CD1c-positive myeloid dendritic cell (primary cell): ENCODE data around the gene RHEBL1.
A peak's percentile ranks its signal among the peaks of the same experiment; 100 is the strongest.

ENCODE experiments used
- DNase-seq: peaks from one replicate; pipeline ENCODE4 v3.0.0-alpha.2; 2016; ENCODE audit errors: extremely low spot score

RHEBL1 gene, protein sequence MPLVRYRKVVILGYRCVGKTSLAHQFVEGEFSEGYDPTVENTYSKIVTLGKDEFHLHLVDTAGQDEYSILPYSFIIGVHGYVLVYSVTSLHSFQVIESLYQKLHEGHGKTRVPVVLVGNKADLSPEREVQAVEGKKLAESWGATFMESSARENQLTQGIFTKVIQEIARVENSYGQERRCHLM

DNA sequence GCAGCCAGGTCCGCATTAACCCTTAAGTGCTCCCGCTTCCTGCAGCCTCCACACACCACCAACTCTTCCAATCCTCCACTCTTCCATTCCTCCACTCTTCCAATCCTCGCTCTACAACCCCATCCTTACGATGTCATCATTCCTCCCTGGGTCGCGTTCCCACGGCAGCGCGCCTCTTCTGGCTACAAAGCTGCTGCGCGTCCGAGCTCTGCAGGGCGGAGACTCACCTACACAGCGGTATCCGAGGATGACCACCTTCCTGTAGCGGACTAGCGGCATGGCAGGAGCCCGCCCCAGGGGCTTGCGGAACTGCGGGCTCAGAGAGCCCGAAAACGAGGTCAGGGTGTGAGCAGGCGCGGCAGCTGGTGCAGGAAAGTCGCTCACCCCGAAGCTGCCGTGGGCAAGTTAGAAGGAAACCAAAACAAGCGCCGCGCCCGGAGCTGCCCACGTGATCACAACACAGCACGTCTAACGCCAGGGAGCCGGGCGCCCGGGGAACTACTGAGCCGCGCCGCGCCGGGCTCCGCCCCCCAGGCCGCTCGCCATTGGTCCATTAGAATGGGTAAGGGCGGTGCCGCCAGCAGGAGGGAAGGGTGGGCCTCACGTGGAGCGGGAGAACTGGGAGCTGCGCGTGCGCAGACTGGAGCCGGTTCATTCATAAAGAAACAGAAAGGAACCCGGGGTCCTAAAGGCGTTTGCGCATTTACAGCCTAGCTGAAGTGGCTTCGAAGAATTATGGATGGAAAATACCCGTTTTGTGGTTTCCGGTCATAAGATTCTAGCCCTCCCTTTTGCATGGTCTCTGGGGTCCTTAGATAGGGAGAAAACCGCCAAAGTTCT lies at the start of gene RHEBL1:
Gene RHEBL1 (minus strand): TSS at position 473 of the 840 bp plus-strand sequence. CDS start 194 bp downstream, at position 279.
- DNase-seq: peak; percentile 99

DNA sequence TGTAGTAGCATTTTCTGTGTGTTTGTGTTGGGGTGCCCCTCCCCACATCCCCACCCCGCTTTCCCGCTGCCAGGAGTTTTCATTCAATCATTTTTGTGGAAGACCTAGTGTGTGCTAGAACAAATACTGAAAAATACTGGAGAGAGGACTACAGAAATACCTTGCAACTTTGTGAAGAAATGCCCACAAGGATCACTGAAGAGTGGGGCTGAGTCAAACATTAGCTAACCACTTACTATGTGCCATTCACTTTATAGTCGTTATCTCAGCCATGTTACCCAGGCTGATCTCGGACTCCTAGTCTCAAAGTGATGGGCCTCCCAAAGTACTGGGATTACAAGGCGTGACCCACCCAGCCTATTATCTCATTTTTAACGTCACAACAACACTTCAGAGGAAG lies 41.4 kb upstream of the RHEBL1 start:
- DNase-seq: no peak

DNA sequence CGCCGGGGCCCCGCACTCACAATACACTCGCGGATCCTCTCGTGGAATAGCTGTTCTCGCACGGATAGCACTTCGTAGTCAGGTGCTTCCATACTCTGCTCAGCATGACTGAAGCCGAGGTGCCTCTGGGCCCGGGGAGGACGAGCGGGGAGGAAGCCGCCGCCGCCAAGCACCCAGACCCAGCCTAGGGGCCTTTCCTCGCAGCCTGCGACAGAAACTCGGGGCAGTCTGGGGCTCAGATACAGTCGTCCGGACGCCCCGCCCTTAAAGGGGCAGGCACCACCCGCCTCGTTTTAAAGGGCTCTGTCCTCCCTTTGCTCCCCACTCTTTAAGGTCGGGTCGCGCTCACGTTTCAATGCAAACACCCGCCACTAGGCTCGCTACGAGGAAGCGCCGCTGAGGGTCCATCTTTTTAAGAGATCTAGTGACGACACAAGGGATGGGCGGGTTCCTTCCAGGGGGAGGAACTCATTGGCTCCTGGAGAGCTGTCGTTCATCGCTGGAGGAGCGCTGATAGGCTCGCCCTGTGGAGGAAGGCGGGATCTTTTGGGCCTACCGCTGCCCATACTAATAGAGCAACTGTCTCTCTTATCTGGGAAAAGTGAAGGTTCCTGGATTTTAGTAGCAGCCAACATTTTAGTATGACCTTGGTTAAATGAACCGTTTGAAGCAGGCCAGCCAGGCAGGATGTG lies 40.8 kb upstream of the RHEBL1 start, which contains the start of gene LMBR1L:
Gene LMBR1L (minus strand): TSS at position 384 of the 692 bp plus-strand sequence. CDS start 292 bp downstream, at position 92.
- peak; percentile 100 for DNase-seq

DNA sequence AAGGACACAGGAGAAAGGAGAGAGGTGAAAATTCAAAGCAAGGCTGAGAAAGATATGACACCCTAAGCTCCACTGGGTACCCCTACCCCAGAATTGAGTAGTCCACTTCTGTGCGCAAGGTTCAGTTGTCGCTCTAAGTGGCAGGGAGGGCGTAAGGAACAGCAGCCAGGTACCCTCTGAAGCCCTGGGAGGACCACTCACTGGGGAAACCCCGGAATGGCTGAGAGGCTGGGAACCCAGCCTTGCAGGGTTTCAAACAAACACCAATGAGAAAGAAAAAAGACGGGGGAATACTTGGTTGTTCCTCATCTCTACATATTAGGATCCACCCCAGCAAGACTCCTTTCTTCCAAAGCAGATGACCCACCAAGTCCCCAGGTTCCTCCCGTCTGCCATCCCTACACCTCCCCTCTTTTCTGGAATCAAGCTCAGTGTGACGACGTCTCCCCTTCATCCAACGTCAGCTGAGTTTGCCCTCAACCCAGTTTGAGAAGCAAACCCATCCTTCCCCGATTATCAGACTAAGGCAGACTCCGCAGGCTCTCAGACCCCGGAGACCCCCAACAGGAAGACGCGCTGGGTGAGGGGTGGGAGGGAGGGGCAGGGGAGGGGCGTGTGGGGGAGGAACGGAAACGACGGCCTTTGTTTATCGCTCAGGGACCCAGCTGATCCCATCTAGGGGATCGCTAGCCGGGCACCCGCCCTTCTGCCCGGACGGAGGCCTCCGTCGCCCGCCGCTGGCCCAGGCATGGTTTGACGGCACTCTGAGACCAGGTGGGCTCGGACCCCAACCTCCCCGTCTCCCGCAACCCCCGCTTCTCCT lies 40.1 kb upstream of the RHEBL1 start:
- no peak for DNase-seq

DNA sequence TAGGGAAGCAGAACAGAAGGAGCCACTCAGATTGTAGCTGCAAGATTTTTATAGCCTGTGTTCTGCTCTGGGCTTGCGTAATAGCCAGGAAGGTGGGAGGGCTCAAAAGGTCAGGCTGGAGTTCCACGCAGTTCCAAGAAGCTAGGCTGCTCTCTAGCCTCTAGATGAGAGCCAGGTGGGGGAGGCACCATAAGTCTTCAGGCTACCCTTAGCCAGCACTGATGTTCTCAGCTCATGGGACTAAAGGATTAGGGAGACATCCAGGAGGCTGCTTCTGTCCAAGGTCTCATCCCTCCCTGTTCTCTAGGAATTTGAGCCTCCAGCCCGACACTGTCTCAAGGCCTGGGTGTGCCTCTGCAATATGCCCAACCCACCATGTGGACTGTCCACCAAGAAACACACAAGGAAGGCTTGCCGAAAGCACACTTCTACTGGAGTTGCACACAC lies 39.2 kb upstream of the RHEBL1 start:
- DNase-seq: peak; percentile 84

DNA sequence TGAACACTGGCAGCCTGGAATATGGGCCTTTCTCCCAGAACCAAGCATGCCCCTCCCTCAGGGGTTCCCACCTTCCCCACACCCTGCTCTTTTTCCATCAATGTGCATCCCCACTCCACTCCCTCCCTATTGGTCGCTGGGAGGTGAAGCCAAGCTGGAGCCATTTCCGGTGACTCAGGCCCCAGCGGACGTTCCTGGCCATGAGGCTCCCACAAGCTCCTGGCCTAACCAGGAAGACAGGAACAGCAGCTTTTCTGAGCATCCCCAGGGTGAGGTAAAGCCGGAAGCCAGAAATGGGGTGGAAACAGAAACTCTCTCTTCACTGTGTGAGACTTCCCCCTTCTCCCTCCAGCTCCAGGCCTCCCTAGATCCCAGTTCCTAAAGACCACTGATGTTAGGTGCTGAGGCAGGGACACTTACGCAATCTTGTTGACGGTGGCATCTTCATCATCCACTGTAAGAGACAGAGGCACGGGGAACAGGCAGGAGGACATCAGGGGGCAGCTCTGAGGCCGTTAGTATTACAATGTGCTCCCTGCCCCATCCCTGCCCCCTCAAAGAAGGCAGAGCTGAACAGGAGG lies 35.8 kb upstream of the RHEBL1 start:
- DNase-seq: no peak

DNA sequence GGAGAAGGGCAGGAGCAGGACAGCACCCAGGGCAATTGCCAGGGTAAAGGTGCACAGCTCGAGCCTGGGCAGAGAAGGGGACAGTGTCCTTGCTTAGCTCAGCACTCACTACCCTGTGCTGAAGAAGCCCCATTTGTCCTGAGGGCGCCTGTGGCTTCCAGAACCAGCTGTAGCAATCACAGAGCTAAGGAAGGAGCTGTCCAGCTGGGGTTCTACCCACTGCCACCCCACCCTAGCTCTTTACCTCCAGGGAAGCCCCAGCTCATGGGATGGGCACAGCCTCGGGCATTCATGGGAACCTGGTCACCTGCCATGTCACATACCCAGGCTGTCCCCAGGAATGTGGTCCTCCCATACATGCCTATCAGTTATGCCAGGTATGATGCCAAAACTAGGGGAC lies 35.0 kb upstream of the RHEBL1 start:
- no peak for DNase-seq

DNA sequence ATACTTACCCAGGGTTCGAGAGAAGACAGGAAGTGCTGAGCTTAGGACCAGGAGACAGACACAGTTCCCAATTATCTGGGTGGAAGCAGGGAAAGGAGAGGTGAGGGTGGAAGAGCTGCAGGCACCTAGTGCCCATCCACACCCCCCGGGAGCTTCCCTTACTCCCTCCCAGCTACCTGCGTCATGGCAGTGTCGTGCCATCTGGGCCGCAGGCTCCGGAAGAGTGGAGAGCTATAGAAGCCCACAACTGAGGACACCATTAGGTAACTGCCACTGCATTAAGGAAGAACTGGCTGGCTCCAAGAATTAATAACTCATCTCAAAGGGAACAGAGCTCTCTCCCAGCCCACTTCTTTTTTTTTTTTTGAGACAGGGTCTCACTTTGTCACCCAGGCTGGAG lies 30.6 kb upstream of the RHEBL1 start:
- DNase-seq: no peak

DNA sequence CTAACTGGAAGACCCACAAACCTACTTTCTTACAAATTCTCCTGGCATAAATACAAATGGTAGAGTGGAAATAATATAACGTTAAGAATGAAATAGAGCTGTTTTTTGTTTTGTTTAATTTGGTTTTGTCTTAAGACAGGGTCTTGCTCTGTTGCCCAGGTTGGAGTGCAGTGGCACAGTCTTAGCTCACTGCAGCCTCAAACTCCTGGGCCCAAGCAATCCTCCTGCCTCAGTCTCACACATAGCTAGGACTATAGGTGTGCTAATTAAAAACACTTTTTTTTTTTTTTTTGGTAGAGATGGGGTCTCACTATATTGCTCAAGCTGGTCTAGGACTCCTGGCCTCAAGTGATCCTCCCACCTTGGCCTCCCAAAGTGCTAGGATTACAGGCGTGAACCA lies 28.9 kb upstream of the RHEBL1 start:
- no peak for DNase-seq

DNA sequence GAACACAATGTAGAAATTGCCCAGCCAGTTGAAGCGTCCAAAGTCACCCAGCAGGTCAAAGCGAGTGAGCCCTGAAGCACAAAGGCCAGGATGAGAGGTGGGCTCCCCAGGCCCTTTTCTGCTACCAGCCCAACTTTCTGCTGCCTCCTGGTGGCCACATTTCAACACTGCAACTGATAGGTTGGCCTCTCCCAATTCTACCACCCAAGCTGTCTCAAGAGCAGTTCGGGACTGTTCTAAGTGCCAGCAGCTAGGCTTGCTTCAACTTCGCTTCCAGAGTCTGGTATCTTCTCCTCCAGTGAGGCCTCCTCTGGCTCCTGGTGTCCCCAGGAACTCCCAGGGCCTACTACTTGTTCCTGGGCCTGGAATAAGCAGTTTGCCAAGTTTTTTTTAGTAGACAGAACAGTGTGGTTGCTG lies 28.3 kb upstream of the RHEBL1 start:
- DNase-seq: peak; percentile 61

DNA sequence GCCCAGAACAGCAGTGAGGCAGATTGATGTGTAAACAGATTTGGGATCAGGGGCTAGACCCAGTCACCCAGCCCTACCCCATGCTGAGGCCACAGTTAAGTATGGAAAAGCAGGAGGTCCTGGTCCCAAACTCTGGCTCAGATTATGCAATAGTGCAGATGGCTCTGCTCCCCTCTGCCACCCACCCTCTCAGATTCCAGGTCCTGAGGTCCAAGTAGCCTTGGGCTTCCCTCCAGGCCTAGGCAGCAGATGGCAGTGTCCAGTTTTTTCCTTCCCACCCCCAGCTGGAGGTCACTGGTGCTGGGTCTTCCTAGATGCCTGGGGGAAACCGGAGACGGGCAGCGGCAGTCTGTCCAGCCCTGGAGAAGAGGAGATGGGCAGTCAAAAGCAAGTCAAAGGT lies 27.6 kb upstream of the RHEBL1 start:
- DNase-seq: no peak

DNA sequence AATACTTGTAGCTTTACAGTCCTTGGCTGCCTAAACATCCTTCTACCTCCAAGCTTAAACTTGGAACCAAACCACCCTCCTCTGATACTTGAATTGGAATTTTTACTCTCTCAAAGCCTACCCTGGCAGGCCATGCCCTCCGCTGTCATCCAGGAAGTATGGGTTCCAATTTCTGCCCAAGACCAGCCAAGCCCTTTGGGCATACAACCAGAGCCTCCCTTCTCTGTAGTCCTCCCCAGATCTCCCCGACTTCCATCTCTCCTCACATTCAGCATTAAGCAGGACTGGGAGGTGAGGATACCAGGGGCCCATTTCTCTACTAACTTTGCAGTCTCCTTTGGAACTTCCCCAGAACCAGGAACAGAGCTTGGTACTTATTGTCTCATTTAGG lies 25.2 kb upstream of the RHEBL1 start:
- DNase-seq: no peak

DNA sequence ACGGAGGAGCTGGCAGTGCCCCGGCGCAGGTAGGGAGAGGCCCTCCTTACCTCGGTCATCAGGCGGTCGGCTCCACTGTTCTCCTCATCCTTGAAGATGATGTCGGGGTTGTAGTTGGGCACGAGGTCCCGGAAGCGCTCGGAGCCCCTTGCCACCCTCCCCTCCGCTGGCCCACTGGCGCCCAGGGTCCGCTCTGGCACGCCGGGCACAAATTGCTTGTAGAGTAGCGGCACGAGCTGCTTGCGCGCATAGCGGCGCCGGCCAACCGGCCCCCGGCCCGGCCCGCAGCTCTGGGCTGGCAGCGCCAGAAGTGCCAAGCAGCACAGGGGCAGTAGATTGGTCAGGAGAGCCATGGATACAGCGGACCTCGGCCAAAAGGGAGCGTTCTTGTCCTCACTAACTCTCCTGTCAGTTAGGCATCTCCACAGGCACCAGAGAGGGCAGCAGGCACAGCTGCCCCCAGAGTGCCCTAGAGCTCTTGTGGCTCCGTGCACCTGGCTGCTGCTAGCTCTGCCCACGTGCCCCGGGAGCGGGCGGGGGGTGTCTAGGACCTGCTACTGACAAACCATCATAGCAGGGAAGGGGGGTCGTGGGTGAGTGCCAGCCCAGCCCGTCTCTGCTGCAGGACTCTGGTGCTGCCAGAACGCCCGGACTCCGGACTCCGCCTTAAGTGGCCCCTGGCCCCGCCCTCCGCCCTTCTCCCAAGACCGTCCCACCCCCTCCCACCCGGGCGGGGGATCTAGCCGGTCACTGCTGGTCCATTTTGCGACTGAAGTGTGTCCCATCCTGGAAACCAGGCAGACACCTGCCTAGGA lies 24.6 kb upstream of the RHEBL1 start, which contains the start of gene DHH:
Gene DHH (minus strand): TSS at position 642 of the 815 bp plus-strand sequence. CDS start 289 bp downstream, at position 353.
- no peak for DNase-seq

DNA sequence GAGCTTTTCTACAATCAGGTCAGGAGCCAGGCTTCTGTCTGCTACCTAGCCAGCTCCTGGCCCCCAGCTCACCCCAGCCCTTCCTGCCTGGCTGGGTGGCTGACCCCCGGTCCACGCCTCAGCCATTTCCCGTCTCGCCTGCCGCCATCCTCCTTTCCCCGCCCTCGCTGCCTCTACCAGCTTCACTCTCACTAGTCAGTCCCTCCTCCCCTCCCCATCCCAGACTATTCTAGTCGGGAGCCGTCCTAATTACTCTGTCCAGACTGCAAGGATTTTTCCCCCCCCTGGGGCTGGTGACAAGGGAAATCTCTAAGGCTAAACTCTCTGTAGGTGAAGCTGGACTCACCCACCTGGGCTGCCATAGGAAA lies 24.0 kb upstream of the RHEBL1 start:
- no peak for DNase-seq

DNA sequence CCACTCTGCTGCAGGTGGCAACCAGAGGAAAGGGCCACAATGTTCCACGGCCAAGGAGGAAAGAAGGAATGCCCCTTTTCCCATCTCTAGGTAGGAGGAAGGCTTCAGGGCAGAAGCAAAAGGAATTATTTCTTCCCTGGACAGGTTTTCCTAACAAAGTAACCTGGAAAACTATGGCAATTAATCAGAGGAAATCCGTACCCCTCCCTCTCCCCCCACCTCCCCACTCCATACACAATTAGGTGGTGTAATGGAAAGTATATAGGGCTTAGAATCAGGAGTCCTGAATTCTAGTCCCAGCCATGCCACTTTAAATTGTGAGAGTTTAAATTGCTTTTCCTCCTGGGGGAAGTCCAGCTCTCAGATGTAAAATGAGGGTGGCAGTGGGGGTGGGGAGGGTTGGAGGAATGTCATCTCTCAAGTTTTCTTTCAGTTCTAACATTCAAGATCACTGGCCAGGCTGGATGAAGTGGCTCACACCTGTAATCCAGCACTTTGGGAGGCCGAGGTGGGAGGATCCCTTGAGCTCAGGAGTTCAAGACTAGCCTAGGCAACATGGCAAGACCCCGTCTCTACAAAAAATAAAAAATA lies 23.1 kb upstream of the RHEBL1 start:
- no peak for DNase-seq

DNA sequence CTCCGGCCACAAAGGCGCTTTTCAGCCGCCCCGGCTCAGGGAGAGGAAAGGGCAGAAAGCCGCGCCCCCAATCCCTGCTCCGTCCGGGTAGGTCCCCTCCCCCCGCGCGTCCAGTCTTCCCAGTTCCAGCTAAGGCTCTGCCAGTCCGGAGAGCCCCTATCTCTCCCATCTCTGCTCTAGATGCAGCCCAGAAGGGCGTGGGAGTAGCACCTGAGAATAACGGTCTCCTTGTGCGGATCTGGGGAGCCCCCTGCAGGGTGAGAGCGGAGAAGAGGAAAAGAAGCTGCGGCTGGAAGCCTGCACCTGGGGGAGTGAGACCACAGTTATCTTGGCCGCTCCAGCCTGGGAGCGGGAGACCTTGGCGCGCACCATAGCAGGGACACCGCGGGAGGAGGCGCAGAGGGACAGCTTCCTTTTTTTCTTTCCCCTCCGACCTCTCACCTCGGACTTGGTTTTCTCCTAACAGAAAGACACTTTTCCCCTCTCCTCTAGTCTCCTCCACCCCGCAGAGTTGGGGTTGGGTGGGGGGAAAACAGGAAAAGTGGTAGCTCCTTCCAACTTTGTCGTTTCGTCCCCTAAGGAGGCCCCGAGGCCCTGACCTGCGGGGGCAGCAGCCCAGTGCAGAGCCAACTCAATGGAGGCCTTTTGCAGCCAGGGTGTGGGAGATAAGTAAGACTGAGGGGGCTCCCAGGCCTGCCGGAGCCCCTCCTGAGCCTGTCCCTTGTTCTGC lies 22.5 kb upstream of the RHEBL1 start:
- DNase-seq: peak; percentile 35

DNA sequence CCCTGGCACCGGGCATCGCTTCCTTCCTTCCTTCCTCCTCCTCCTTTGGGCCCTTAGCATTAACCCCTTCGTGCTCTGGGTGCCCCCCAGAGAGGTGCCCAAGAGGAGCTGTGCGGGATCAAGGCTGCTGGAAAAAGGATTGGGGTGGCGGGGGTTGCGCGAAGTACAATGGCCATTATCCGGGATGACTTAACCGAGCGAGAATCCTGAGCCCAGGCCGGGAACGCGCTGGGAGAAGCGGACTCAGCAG lies 22.0 kb upstream of the RHEBL1 start:
- no peak for DNase-seq

DNA sequence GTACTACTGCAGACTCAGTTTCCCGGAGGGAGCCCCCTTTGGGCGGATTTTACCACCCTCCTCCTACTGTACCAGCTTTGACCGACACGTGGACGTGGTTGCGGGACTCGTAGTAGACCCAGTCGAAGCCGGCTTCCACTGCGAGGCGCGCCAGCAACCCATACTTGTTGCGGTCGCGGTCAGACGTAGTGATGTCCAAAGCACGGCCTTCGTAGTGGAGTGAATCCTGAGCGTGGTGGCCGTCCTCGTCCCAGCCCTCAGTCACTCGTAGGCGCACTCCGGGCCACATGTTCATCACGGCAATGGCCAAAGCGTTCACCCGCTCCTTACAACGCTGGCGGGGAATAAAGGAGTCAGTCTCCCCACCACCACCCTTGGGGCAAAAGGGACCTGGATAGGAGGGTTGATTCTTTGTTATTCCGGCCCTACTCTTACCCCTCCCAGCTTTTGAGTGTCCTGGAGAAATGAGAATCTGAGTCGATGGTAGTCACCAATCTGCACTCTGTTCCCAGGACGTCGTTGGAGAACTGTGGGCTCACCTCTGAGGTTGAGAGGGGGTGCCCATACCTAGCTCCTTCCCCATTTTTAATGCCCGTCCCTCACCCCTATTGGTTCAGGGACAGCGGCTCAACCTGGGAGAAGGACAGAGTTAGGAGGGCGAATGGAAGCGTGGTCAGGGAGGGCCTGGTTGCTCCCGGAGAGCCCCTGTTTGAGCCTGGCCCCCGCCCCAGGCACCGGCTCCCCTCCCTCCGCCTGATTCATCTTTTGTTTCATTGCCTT lies 21.5 kb upstream of the RHEBL1 start:
- no peak for DNase-seq
